HG03432 (cell line): ENCODE results near the gene PTF1A.

Experiments
- ATAC-seq: cut with Tn5 transposase; IDR thresholded peaks from one replicate; pipeline ENCODE4 v1.9.1; 2021; ENCODE audit warnings: mild to moderate bottlenecking, moderate library complexity; ENCODE audit not compliant: unreplicated experiment

PTF1A gene

GRCh38 chr10:23191764-23192711 is at the start of gene PTF1A:
Gene PTF1A, plus strand, starts transcription at chr10:23192312. Its CDS starts 219 bp downstream, at chr10:23192531.
- ATAC-seq: no peak

GRCh38 chr10:23146258-23146657 is 45.9 kb upstream of the PTF1A start:
- ATAC-seq: no peak

- ATAC-seq: no peak
These were observed 45.1 kb upstream of the PTF1A start for GRCh38 chr10:23147035-23147434.

- ATAC-seq: no peak
These were observed 43.9 kb upstream of the PTF1A start for GRCh38 chr10:23148214-23148613.

GRCh38 chr10:23150091-23150490 is 42.0 kb upstream of the PTF1A start:
- ATAC-seq: no peak

GRCh38 chr10:23150610-23151009 is 41.5 kb upstream of the PTF1A start:
- ATAC-seq: no peak

GRCh38 chr10:23151071-23151470 is 41.0 kb upstream of the PTF1A start:
- no peak for ATAC-seq

GRCh38 chr10:23155169-23155568 is 36.9 kb upstream of the PTF1A start:
- no peak for ATAC-seq

- ATAC-seq: no peak
These were observed 35.5 kb upstream of the PTF1A start for GRCh38 chr10:23156447-23157150.

GRCh38 chr10:23157239-23157681 is 34.9 kb upstream of the PTF1A start:
- ATAC-seq: peak; percentile 69

- peak; percentile 68 for ATAC-seq
These were observed 34.3 kb upstream of the PTF1A start for GRCh38 chr10:23157691-23158369.

- peak; percentile 65 for ATAC-seq
These were observed 33.7 kb upstream of the PTF1A start for GRCh38 chr10:23158370-23158769.

- ATAC-seq: no peak
These were observed 20.8 kb upstream of the PTF1A start for GRCh38 chr10:23171232-23171876.

GRCh38 chr10:23172429-23173213 is 19.5 kb upstream of the PTF1A start:
- ATAC-seq: no peak

GRCh38 chr10:23173214-23174073 is 18.7 kb upstream of the PTF1A start:
- no peak for ATAC-seq

- no peak for ATAC-seq
These were observed 17.8 kb upstream of the PTF1A start for GRCh38 chr10:23174074-23174976.

- no peak for ATAC-seq
These were observed 17.1 kb upstream of the PTF1A start for GRCh38 chr10:23174977-23175512.

- no peak for ATAC-seq
These were observed 5.9 kb upstream of the PTF1A start for GRCh38 chr10:23186178-23186577.
